Fibroblast of lung (primary cell): ENCODE results near the gene NPHP4. TPM values are rescaled to one million over a fixed set of nuclear protein-coding genes. Genes with fewer than 3 reads are reported as not detected.
A peak's percentile ranks its signal among the peaks of the same experiment; 100 is the strongest.

Experiments
- DNase-seq, 2 donors: peaks; one replicate each; pipeline versions ENCODE4 v3.0.0 to v3.0.0-alpha.2; 2010; ENCODE audit warnings: low read depth in 2 of 2
- H2AFZ ChIP-seq: 2 replicates; pipeline ENCODE4 v1.5.1; 2012; ENCODE audit warnings: low read length, control low read depth, inconsistent platforms
- H3K27ac ChIP-seq: 2 replicates; pipeline ENCODE4 v1.5.1; 2011; ENCODE audit warnings: low read length, control low read depth; ENCODE audit not compliant: insufficient read depth
- H3K27me3 ChIP-seq: 2 replicates; pipeline ENCODE4 v1.5.1; 2011; ENCODE audit warnings: mild to moderate bottlenecking, low read length; ENCODE audit not compliant: control insufficient read depth, insufficient read depth
- H3K36me3 ChIP-seq: 2 replicates; pipeline ENCODE4 v1.5.1; 2011; ENCODE audit warnings: low read length; ENCODE audit not compliant: control insufficient read depth, insufficient read depth
- H3K4me1 ChIP-seq: 2 replicates; pipeline ENCODE4 v1.5.1; 2011; ENCODE audit warnings: low read length; ENCODE audit not compliant: control insufficient read depth, insufficient read depth; ENCODE audit errors: extremely low read depth
- H3K4me2 ChIP-seq: 2 replicates; pipeline ENCODE4 v1.5.1; 2011; ENCODE audit warnings: low read length, control low read depth; ENCODE audit not compliant: insufficient read depth; ENCODE audit errors: extremely low read depth
- H3K4me3 ChIP-seq, 4 experiments: fragments of 200-600 bp in 1 of 4; sonication (generic) in 1 of 4; replicated peaks in 1 of 4; 2 replicates each; pipeline ENCODE4 v1.5.1; 2011 to 2016; ENCODE audit warnings: low read length in 4 of 4, low read depth in 3 of 4, mild to moderate bottlenecking in 3 of 4, control low read depth in 2 of 4, inconsistent platforms in 1 of 4, mixed read lengths in 1 of 4; ENCODE audit not compliant: insufficient read depth in 1 of 4; ENCODE audit errors: control extremely low read depth in 1 of 4
- H3K79me2 ChIP-seq: 2 replicates; pipeline ENCODE4 v1.5.1; 2012; ENCODE audit warnings: mild to moderate bottlenecking, low read length, inconsistent platforms; ENCODE audit not compliant: control insufficient read depth, insufficient read depth
- H3K9ac ChIP-seq: 2 replicates; pipeline ENCODE4 v1.5.1; 2011; ENCODE audit warnings: mild to moderate bottlenecking, low read length, control low read depth; ENCODE audit not compliant: insufficient read depth
- H3K9me3 ChIP-seq: 2 replicates; pipeline ENCODE4 v1.5.1; 2012; ENCODE audit warnings: low read depth, low read length; ENCODE audit not compliant: control insufficient read depth, insufficient read depth
- H4K20me1 ChIP-seq: 2 replicates; pipeline ENCODE4 v1.5.1; 2011; ENCODE audit warnings: low read length; ENCODE audit not compliant: control insufficient read depth, insufficient read depth; ENCODE audit errors: extremely low read depth
- CTCF ChIP-seq, 2 donors: IDR thresholded peaks in 1 of 2; conservative IDR thresholded peaks in 1 of 2; 1 replicate in 1 of 2; 2 replicates in 1 of 2; pipeline ENCODE4 v1.5.1; 2011 to 2012; ENCODE audit warnings: low read length in 2 of 2, control low read depth in 1 of 2, inconsistent platforms in 1 of 2, low read depth in 1 of 2, mild to moderate bottlenecking in 1 of 2
- EZH2 ChIP-seq: IDR thresholded peaks from 2 replicates; pipeline ENCODE4 v1.5.1; 2012; ENCODE audit warnings: low read length, control low read depth, mild to moderate bottlenecking; ENCODE audit errors: missing control alignments
- polyA plus RNA-seq, 2 donors: library from polyadenylated mRNA; depleted of rRNA in 1 of 2; stranded (reverse) in 1 of 2; unstranded in 1 of 2; fragments of >200 nt; gene quantifications; 2 replicates each; pipeline ENCODE4 v1.2.1, GENCODE V29; 2011 to 2012; ENCODE audit warnings: missing spikeins in 1 of 2
- total RNA-seq: library from RNA; depleted of rRNA; stranded (reverse); fragments of >200 nt; gene quantifications from 2 replicates; pipeline ENCODE4 v1.2.1, GENCODE V29; 2014

Gene NPHP4
- total and polyA plus RNA-seq, 2 donors (not counting 1 experiment from before 2014, with no cell fraction given): 1.5 to 4.0 TPM

DNA sequence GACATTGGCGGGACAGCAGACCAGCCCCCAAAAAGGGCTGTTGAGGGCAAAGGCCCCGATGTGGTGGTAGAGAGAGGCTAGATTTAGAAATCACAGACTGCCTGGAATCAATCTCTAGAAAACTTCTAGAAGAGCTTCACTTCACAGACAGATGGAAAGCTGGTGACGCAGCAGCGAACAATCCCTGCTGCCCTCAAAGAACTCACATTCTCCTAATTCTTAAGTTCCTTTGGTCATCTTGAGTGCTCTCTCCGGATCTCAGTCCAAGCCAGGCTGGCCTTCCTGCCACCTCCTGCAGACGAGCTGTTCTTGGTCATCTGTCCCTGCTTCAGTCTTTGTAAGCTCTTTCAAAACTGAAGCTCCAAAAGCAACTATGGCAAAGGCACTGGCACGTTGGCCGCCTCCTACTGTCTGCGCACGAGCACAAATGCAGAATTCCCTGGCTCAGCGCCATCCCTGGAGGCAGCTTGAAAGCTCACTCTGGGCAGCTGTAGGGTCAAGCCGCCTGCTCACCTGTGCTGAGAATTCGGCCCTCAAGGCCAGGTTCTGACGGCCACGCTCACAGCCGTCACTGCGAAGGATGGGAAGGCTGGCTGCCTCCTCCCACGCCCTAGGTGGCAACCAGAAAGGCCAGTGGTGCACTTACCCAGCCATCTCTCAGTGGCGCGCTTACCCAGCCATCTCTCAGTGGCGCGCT, 110.6 kb downstream of the NPHP4 start:
- DNase-seq: peak in 1 of 2 donors; percentile 27

GRCh38 chr1:5880630-5881405, 111.4 kb downstream of the NPHP4 start:
- no peak overlapping the region for H3K27ac ChIP-seq

More for the DNA sequence above, 110.6 kb downstream of the NPHP4 start:
- Histone ChIP-seq H3K79me2 (no peaks in the 10 kb centered on the region), H3K4me2 (no peak overlapping the region), H3K27me3 (no peaks in the 10 kb centered on the region), H3K4me1 (no peaks in the 10 kb centered on the region), H3K4me3 (no peak overlapping the region), H4K20me1 (no peaks in the 10 kb centered on the region), H3K27ac (no peak overlapping the region), H2AFZ (no peak overlapping the region), H3K36me3 (no peaks in the 10 kb centered on the region), H3K9ac (no peak overlapping the region), H3K9me3 (no peaks in the 10 kb centered on the region)
- TF ChIP-seq CTCF (conservative IDR thresholded peaks at IDR 0.05 in 1 of 2, IDR thresholded peaks at IDR 0.05 in 1 of 2; ENCODE audit: low read depth in 1 of 2, low read length in 2 of 2) (no peak), EZH2 (no peak)

More at GRCh38 chr1:5880630-5881405, 111.4 kb downstream of the NPHP4 start:
- no peak overlapping the region for H2AFZ ChIP-seq
- H4K20me1 ChIP-seq: no peaks in the 10 kb centered on the region
- no peak overlapping the region for H3K9ac ChIP-seq
- H3K79me2 ChIP-seq: no peaks in the 10 kb centered on the region
- TF ChIP-seq CTCF (conservative IDR thresholded peaks at IDR 0.05 in 1 of 2, IDR thresholded peaks at IDR 0.05 in 1 of 2; ENCODE audit: low read depth in 1 of 2, low read length in 2 of 2) (no peak), EZH2 (no peak)
- no peaks in the 10 kb centered on the region for H3K9me3 ChIP-seq
- no peaks in the 10 kb centered on the region for H3K4me1 ChIP-seq
- no peak overlapping the region for H3K4me2 ChIP-seq
- DNase-seq: no peak
- H3K4me3 ChIP-seq: no peak overlapping the region
- no peaks in the 10 kb centered on the region for H3K27me3 ChIP-seq
- no peaks in the 10 kb centered on the region for H3K36me3 ChIP-seq
